Endothelial cell of umbilical vein (primary cell): ENCODE results near the gene MANF. TPM values are rescaled to one million over a fixed set of nuclear protein-coding genes. Genes with fewer than 3 reads are reported as not detected.

Experiments
- Bru-seq: library from RNA; stranded (reverse); fragments of 400-500 nt; gene quantifications from one replicate; lab custom pipeline; 2021; lab: Mats Ljungman, UMichigan
- BruChase-seq, 2 experiments: library from RNA; stranded (reverse); fragments of 400-500 nt; gene quantifications; one replicate each; lab custom pipeline; 2021; lab: Mats Ljungman, UMichigan
- BruUV-seq: library from RNA; stranded (reverse); fragments of 400-500 nt; replicated peaks from 2 replicates; lab custom pipeline; 2021; lab: Mats Ljungman, UMichigan
- CTCF ChIA-PET: fragments of 300-600, 350-600 bp; sonication (Branson Sonifier 250); formaldehyde crosslinking; loops from one replicate; lab custom pipeline; 2021; ENCODE audit warnings: antibody characterized with exemption, inconsistent platforms; lab: Charles Lee
- POLR2A ChIA-PET: fragments of 300-600, 350-600 bp; sonication (Branson Sonifier 250); formaldehyde crosslinking; loops from one replicate; lab custom pipeline; 2021; ENCODE audit warnings: antibody characterized with exemption, inconsistent platforms; lab: Charles Lee
- DNase-seq: peaks from one replicate; pipeline ENCODE4 v3.0.0-alpha.2; 2011; ENCODE audit warnings: low read depth, low spot score
- FAIRE-seq: peaks from 2 replicates; lab custom pipeline; 2011; peaks lifted over from hg19 to GRCh38; lab: Jason Lieb, UNC
- H2AFZ ChIP-seq: 2 replicates; pipeline ENCODE4 v1.6.0; 2012; ENCODE audit warnings: low read depth, low read length, control low read depth, inconsistent platforms
- H3K27ac ChIP-seq: 2 replicates; pipeline ENCODE4 v1.5.1; 2011; ENCODE audit warnings: low read depth, mild to moderate bottlenecking, control low read depth, low read length, moderate library complexity; ENCODE audit not compliant: insufficient read depth
- H3K27me3 ChIP-seq, 2 experiments: 2 replicates each; pipeline versions ENCODE4 v1.6.0 to v1.6.1; 2011; ENCODE audit warnings: low read length in 2 of 2, mixed read lengths in 1 of 2; ENCODE audit not compliant: control insufficient read depth in 2 of 2, insufficient read depth in 2 of 2
- H3K36me3 ChIP-seq, 2 experiments: 2 replicates in 1 of 2; 3 replicates in 1 of 2; pipeline ENCODE4 v1.5.1; 2011; ENCODE audit warnings: low read length in 2 of 2, mild to moderate bottlenecking in 1 of 2, moderate library complexity in 1 of 2; ENCODE audit not compliant: control insufficient read depth in 2 of 2, insufficient read depth in 2 of 2; ENCODE audit errors: extremely low read depth in 1 of 2
- H3K4me1 ChIP-seq: 3 replicates; pipeline ENCODE4 v1.5.1; 2011; ENCODE audit warnings: mild to moderate bottlenecking, low read length; ENCODE audit not compliant: control insufficient read depth, insufficient read depth; ENCODE audit errors: extremely low read depth
- H3K4me2 ChIP-seq: 2 replicates; pipeline ENCODE4 v1.6.1; 2011; ENCODE audit warnings: low read length, control low read depth, mixed read lengths; ENCODE audit not compliant: insufficient read depth
- H3K4me3 ChIP-seq, 3 experiments: fragments of 200-600 bp in 1 of 3; sonication (generic), shearing (Covaris generic) in 1 of 3; replicated peaks in 1 of 3; 2 replicates each; pipeline ENCODE4 v1.5.1; 2011 to 2016; ENCODE audit warnings: control low read depth in 3 of 3, low read length in 3 of 3, mild to moderate bottlenecking in 2 of 3, inconsistent platforms in 1 of 3, low read depth in 1 of 3, moderate library complexity in 1 of 3; ENCODE audit not compliant: insufficient read depth in 1 of 3
- H3K79me2 ChIP-seq: 2 replicates; pipeline ENCODE4 v1.6.0; 2012; ENCODE audit warnings: low read length, inconsistent platforms; ENCODE audit not compliant: control insufficient read depth, insufficient read depth
- H3K9ac ChIP-seq: replicated peaks from 2 replicates; pipeline ENCODE3; 2011; ENCODE audit warnings: low read length, control low read depth; ENCODE audit not compliant: insufficient read depth; ENCODE audit errors: extremely low read depth
- H3K9me1 ChIP-seq: replicated peaks from 3 replicates; pipeline ENCODE4 v1.6.0; 2011; ENCODE audit warnings: mild to moderate bottlenecking, low read length; ENCODE audit not compliant: control insufficient read depth, insufficient read depth; ENCODE audit errors: extremely low read depth
- H3K9me3 ChIP-seq: replicated peaks from 2 replicates; pipeline ENCODE4 v1.5.1; 2012; ENCODE audit warnings: low read length, inconsistent platforms; ENCODE audit not compliant: control insufficient read depth, insufficient read depth
- H4K20me1 ChIP-seq: replicated peaks from 2 replicates; pipeline ENCODE3; 2011; ENCODE audit warnings: mild to moderate bottlenecking, low read length; ENCODE audit not compliant: control insufficient read depth, insufficient read depth; ENCODE audit errors: extremely low read depth
- CTCF ChIP-seq, 2 donors: IDR thresholded peaks; 1 replicate in 1 of 2; 2 replicates in 1 of 2; pipeline ENCODE4 v1.5.1; 2011; ENCODE audit warnings: low read length in 2 of 2, mild to moderate bottlenecking in 2 of 2, moderate library complexity in 2 of 2, control low read depth in 1 of 2, inconsistent platforms in 1 of 2, low read depth in 1 of 2; ENCODE audit not compliant: insufficient read depth in 1 of 2; ENCODE audit errors: extremely low read depth in 1 of 2
- EZH2 ChIP-seq: IDR thresholded peaks from 2 replicates; pipeline ENCODE4 v1.6.1; 2012; ENCODE audit warnings: borderline replicate concordance, low read depth, mild to moderate bottlenecking, moderate library complexity, low read length, inconsistent platforms; ENCODE audit not compliant: severe bottlenecking
- FOS ChIP-seq: IDR thresholded peaks from 2 replicates; pipeline ENCODE4 v1.6.1; 2011; ENCODE audit warnings: mild to moderate bottlenecking, low read length, moderate library complexity, borderline replicate concordance; ENCODE audit not compliant: insufficient read depth
- GATA2 ChIP-seq: IDR thresholded peaks from 2 replicates; pipeline ENCODE4 v1.7.0; 2011; ENCODE audit warnings: low read depth, mild to moderate bottlenecking, moderate library complexity, mixed read lengths, low read length; ENCODE audit not compliant: insufficient read length, insufficient read depth
- JUN ChIP-seq: IDR thresholded peaks from 2 replicates; pipeline ENCODE4 v1.6.1; 2011; ENCODE audit warnings: borderline replicate concordance, low read depth; ENCODE audit not compliant: insufficient read length, insufficient read depth
- MAX ChIP-seq: IDR thresholded peaks from 2 replicates; pipeline ENCODE4 v1.6.1; 2011; ENCODE audit not compliant: insufficient read depth, insufficient read length
- MYC ChIP-seq: IDR thresholded peaks from one replicate; pipeline ENCODE4 v1.6.1; 2011; ENCODE audit warnings: mild to moderate bottlenecking, low read depth, low read length
- POLR2A ChIP-seq: IDR thresholded peaks from 2 replicates; pipeline ENCODE4 v1.6.1; 2012; ENCODE audit warnings: low read depth, mild to moderate bottlenecking, control low read depth, low read length
- POLR2AphosphoS5 ChIP-seq: IDR thresholded peaks from 2 replicates; pipeline ENCODE4 v1.6.1; 2012; ENCODE audit warnings: low read depth, mild to moderate bottlenecking, control low read depth, low read length, moderate library complexity; ENCODE audit not compliant: insufficient read depth
- dilution Hi-C: fragments of 300-500 bp; cut with MboI; formaldehyde crosslinking; loops from one replicate; pipeline ENCODE4 v1.15.0; 2019; ENCODE audit warnings: low sequenced_read_pairs; ENCODE audit not compliant: extremely low pct_ligation_motif_present
- intact Hi-C: fragments of 100-400 bp; cut with micrococcal nuclease; formaldehyde crosslinking; loops from one replicate; pipeline ENCODE4 v1.10.0; 2022
- long read RNA-seq: library from polyadenylated mRNA; stranded (forward); transcript quantifications from one replicate; pipeline ENCODE4 v2.0.0, GENCODE V29; 2021
- polyA minus RNA-seq, 3 experiments: library from RNA; depleted of rRNA, polyadenylated mRNA; stranded (reverse); fragments of >200 nt; gene quantifications; 1 replicate in 1 of 3; 2 replicates in 2 of 3; pipeline ENCODE4 v1.2.3, GENCODE V29; 2011
- polyA plus RNA-seq, 4 experiments: library from polyadenylated mRNA; depleted of rRNA in 3 of 4; stranded (reverse) in 3 of 4; unstranded in 1 of 4; fragments of >200 nt; gene quantifications; 2 replicates each; pipeline versions ENCODE4 v1.2.1 to v1.2.3, GENCODE V29; 2011 to 2012; ENCODE audit warnings: missing spikeins in 1 of 4
- total RNA-seq: library from RNA; stranded (reverse); gene quantifications from 2 replicates; pipeline ENCODE4 v1.2.3, GENCODE V29; 2021

The MANF gene
- total RNA-seq = 248 and 254 TPM in 2 replicates
- 66.4 and 100 TPM in 2 replicates for polyA plus RNA-seq
- 161 and 226 TPM in 2 replicates for polyA plus RNA-seq (2011; cell fraction: cytosol; rRNA removed)
- polyA plus RNA-seq (2011; cell fraction: nucleus; rRNA removed) = 65.6 and 105 TPM in 2 replicates
- 225 and 241 TPM in 2 replicates for polyA plus RNA-seq (2012)
- polyA minus RNA-seq = 29.4 and 33.2 TPM in 2 replicates
- polyA minus RNA-seq (2011; cell fraction: cytosol; rRNA and poly(A)+ RNA removed) = 22.0 TPM
- polyA minus RNA-seq (2011; cell fraction: nucleus; rRNA and poly(A)+ RNA removed) = 33.6 and 35.9 TPM in 2 replicates
- Bru-seq, nascent RNA = percentile 92 among the genes with signal in this experiment
- percentile 97 among the genes with signal in this experiment for BruChase-seq, experiment 1, labeled RNA remaining after a 6-hour chase
- BruChase-seq, experiment 2, labeled RNA remaining after a 2-hour chase = percentile 93 among the genes with signal in this experiment
- long read RNA-seq, transcript MANF-203 (2 exons, 436 nt) = minor isoform, 7 of 148 reads
- long read RNA-seq, transcript MANF-204 (4 exons, 1,153 nt) = major isoform, 125 of 148 reads
- long read RNA-seq, partial matches to known transcripts = 13 of 148 reads
- long read RNA-seq, other reads (novel, unspliced or antisense) = 0 of 148 reads

GRCh38 chr3:51384726-51385473 lies at the start of gene MANF:
MANF (plus strand) TSS chr3:51385291; CDS start chr3:51385343, 52 bp downstream.
- peak within 1 kb of the TSS; percentile 96 for H3K4me2 ChIP-seq
- H3K9me3 ChIP-seq = no peaks in the 10 kb centered on the region
- no peaks in the 10 kb centered on the region for H3K27me3 ChIP-seq
- peak; percentile 99 for DNase-seq
- H3K4me1 ChIP-seq = peaks cover 29% of the 10 kb centered on the region
- H3K36me3 ChIP-seq = peaks cover 8 to 16% of the 10 kb centered on the region in 2 experiments
- dilution Hi-C loops (no loop called here), intact Hi-C loops (loop anchor here (1.0 to 10.0 kb wide), 6 partner anchors 45 to 816 kb away; partner anchors contain the start of genes DOCK3, HEMK1, PARP3 and RRP9)
- TF ChIP-seq MAX = peak; percentile 2
- no peak for TF ChIP-seq EZH2
- TF ChIP-seq GATA2 = no peak
- peak; percentile 89 for TF ChIP-seq POLR2A
- no peak for TF ChIP-seq JUN
- peak; percentile 88 for TF ChIP-seq POLR2AphosphoS5
- no peak for TF ChIP-seq MYC
- no peak for TF ChIP-seq FOS
- TF ChIP-seq CTCF (IDR thresholded peaks at IDR 0.05; ENCODE audit: extremely low read depth in 1 of 2, insufficient read depth in 1 of 2, low read depth in 1 of 2, low read length in 2 of 2) = no peak
- peaks cover 43% of the 10 kb centered on the region for H3K79me2 ChIP-seq
- peak within 1 kb of the TSS; percentile 64 to 97 (median 93) for H3K4me3 ChIP-seq
- peak; percentile 99 for FAIRE-seq
- peak within 1 kb of the TSS; percentile 99 for H3K9ac ChIP-seq
- ChIA-PET POLR2A (interaction anchor here (0.6 to 1.3 kb wide), 3 partner anchors 45 to 114 kb away, joined by 3 to 7 read pairs (median 3); no protein-coding TSS in a partner anchor), CTCF (interaction anchor here (1.3 to 2.7 kb wide), 5 partner anchors 13 to 769 kb away, joined by 3 to 14 read pairs (median 9); no protein-coding TSS in a partner anchor)
- H4K20me1 ChIP-seq = no peaks in the 10 kb centered on the region
- H2AFZ ChIP-seq = peak within 1 kb of the TSS; percentile 50
- BruUV-seq = no TSS peak
- no peaks in the 10 kb centered on the region for H3K9me1 ChIP-seq
- peak within 1 kb of the TSS; percentile 95 for H3K27ac ChIP-seq
